Suprapubic skin (tissue), 4 donors: ENCODE results near the gene DVL3.

Source experiments
- EP300 ChIP-seq: sonication (generic); formaldehyde crosslinking; IDR thresholded peaks from one replicate; pipeline ENCODE4 v1.6.1; 2017; ENCODE audit warnings: antibody characterized with exemption
- POLR2A ChIP-seq, 2 donors: fragments of 450-650 bp; IDR thresholded peaks; one replicate each; pipeline ENCODE4 v1.6.1; 2017; ENCODE audit warnings: antibody characterized with exemption in 2 of 2, mild to moderate bottlenecking in 2 of 2, moderate library complexity in 2 of 2
- POLR2AphosphoS5 ChIP-seq, 3 donors: sonication (generic); formaldehyde crosslinking; IDR thresholded peaks; one replicate each; pipeline ENCODE4 v1.6.1; 2017; ENCODE audit warnings: antibody characterized with exemption in 3 of 3
- TF ChIP-seq, protein P1 (sequence below), 2 donors: fragments of 200-600 bp in 1 of 2; fragments of 450-650 bp in 1 of 2; sonication (generic) in 1 of 2; IDR thresholded peaks; one replicate each; pipeline ENCODE4 v1.5.1; 2016 to 2019; ENCODE audit warnings: antibody characterized with exemption in 2 of 2, mild to moderate bottlenecking in 1 of 2, moderate library complexity in 1 of 2

DNA sequence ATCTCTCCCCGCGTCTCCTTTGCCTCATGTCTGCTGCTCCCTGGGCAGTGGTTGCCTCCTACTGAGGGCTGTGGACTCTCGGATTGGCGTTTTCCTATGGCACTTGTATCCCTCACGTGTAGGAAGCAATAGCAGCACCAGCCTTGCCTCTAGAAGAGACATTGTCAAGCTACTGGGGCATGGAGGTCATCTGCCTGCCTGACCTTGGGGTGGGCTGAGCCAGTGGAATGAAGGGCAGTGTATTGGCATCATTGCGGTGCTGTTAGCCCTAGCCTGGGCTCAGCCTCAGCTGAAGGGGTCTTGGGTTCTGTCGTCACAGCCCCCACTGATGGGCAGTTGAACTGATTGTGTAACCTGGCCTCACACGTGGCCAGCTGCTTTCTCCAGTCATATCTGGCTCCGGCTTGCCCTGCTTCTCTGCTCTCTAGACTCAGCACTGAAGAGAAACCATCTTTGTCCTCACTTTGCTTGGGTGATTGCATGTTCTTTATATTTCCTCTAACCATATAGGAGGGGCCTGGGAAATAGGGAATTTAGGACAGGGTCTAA lies 38.9 kb downstream of the DVL3 start:
- TF ChIP-seq POLR2A (IDR thresholded peaks at IDR 0.05) (no peak), POLR2AphosphoS5 (IDR thresholded peaks at IDR 0.05) (no peak), EP300 (no peak)
- TF ChIP-seq, protein P1, sequence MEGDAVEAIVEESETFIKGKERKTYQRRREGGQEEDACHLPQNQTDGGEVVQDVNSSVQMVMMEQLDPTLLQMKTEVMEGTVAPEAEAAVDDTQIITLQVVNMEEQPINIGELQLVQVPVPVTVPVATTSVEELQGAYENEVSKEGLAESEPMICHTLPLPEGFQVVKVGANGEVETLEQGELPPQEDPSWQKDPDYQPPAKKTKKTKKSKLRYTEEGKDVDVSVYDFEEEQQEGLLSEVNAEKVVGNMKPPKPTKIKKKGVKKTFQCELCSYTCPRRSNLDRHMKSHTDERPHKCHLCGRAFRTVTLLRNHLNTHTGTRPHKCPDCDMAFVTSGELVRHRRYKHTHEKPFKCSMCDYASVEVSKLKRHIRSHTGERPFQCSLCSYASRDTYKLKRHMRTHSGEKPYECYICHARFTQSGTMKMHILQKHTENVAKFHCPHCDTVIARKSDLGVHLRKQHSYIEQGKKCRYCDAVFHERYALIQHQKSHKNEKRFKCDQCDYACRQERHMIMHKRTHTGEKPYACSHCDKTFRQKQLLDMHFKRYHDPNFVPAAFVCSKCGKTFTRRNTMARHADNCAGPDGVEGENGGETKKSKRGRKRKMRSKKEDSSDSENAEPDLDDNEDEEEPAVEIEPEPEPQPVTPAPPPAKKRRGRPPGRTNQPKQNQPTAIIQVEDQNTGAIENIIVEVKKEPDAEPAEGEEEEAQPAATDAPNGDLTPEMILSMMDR (IDR thresholded peaks at IDR 0.05), result no peak
